ENCODE results near the gene RGP1.
A peak's percentile ranks its signal among the peaks of the same experiment; 100 is the strongest.

The RGP1 gene

GRCh38 chr9:35789541-35789940 lies 40.5 kb downstream of the RGP1 start:
- Mint-ChIP-seq H3K9me3 (no peaks in the 10 kb centered on the region), H3K4me3 (no peak overlapping the region), H3K36me3 (ENCODE audit: low read depth) (no peaks in the 10 kb centered on the region), H3K27ac (no peak overlapping the region), H3K27me3 (peaks cover 25% of the 10 kb centered on the region), H3K4me1 (ENCODE audit: low read depth) (peaks cover 22% of the 10 kb centered on the region)
- intact Hi-C loops (cut with micrococcal nuclease) = no loop called here

DNA sequence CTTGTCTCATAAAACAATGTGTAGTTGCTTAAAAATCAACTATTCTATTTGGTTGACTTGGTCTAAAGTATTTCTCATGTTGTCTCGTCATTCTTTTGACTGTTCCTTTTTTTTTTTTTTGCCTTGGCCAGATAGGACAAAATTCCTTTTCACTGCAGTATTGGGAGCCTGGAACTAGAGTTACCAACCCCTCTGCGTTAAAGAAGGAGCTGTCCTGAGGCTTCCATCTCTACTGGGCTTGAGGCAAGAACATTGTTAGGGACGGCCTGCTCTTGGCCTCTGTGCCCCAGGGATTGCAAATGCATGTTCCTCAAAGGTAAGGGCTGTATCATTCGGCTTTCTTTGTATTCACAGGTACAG lies 40.9 kb downstream of the RGP1 start:
- no peaks in the 10 kb centered on the region for H3K36me3 Mint-ChIP-seq (ENCODE audit: low read depth)
- peaks cover 25% of the 10 kb centered on the region for H3K4me1 Mint-ChIP-seq (ENCODE audit: low read depth)
- peaks cover 25% of the 10 kb centered on the region for H3K27me3 Mint-ChIP-seq
- no peak overlapping the region for H3K4me3 Mint-ChIP-seq
- intact Hi-C loops (cut with micrococcal nuclease) = loop anchor here (1.0 kb wide), 2 partner anchors 36 to 92 kb away; no protein-coding TSS in a partner anchor
- H3K27ac Mint-ChIP-seq = no peak overlapping the region
- no peaks in the 10 kb centered on the region for H3K9me3 Mint-ChIP-seq

- no peaks in the 10 kb centered on the region for H3K36me3 Mint-ChIP-seq (ENCODE audit: low read depth)
- H3K27ac Mint-ChIP-seq = peak overlapping the region; percentile 18
- H3K4me1 Mint-ChIP-seq (ENCODE audit: low read depth) = peaks cover 25% of the 10 kb centered on the region
- no peaks in the 10 kb centered on the region for H3K9me3 Mint-ChIP-seq
- intact Hi-C loops (cut with micrococcal nuclease) = loop anchor here (1.0 kb wide), 2 partner anchors 36 to 92 kb away; no protein-coding TSS in a partner anchor
- H3K27me3 Mint-ChIP-seq = peaks cover 25% of the 10 kb centered on the region
- peak overlapping the region; percentile 70 for H3K4me3 Mint-ChIP-seq
These were observed 41.6 kb downstream of the RGP1 start for GRCh38 chr9:35790385-35791296.

- peak within 1 kb of the TSS; percentile 70 for H3K4me3 Mint-ChIP-seq
- peaks cover 25% of the 10 kb centered on the region for H3K27me3 Mint-ChIP-seq
- peak within 1 kb of the TSS; percentile 18 for H3K27ac Mint-ChIP-seq
- H3K36me3 Mint-ChIP-seq (ENCODE audit: low read depth) = no peaks in the 10 kb centered on the region
- intact Hi-C loops (cut with micrococcal nuclease) = no loop called here
- H3K9me3 Mint-ChIP-seq = no peaks in the 10 kb centered on the region
- peaks cover 26% of the 10 kb centered on the region for H3K4me1 Mint-ChIP-seq (ENCODE audit: low read depth)
These were observed 42.3 kb downstream of the RGP1 start, which contains the start of gene NPR2 for GRCh38 chr9:35791297-35791921. TSS of gene NPR2 (plus strand) at chr9:35791591. CDS start at chr9:35792409, 818 bp downstream.

- Mint-ChIP-seq H3K4me1 (ENCODE audit: low read depth) (peaks cover 31% of the 10 kb centered on the region), H3K36me3 (ENCODE audit: low read depth) (no peaks in the 10 kb centered on the region), H3K9me3 (no peaks in the 10 kb centered on the region), H3K27ac (no peak overlapping the region), H3K27me3 (peaks cover 25% of the 10 kb centered on the region), H3K4me3 (no peak overlapping the region)
- intact Hi-C loops (cut with micrococcal nuclease) = no loop called here
These were observed 43.1 kb downstream of the RGP1 start for GRCh38 chr9:35792024-35792813.

DNA sequence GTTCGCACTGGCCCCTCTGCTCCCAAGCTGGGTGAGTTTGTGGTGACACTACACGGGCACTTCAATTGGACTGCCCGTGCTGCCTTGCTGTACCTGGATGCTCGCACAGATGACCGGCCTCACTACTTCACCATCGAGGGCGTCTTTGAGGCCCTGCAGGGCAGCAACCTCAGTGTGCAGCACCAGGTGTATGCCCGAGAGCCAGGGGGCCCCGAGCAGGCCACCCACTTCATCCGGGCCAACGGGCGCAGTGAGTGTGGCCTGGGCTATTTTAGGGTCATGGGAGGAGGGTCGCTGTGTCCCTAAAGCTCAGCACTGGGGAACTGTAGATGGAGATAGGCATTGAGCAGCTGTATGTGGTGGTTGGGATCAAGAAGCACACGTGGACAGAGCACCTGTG lies 43.7 kb downstream of the RGP1 start:
- H3K36me3 Mint-ChIP-seq (ENCODE audit: low read depth) = no peaks in the 10 kb centered on the region
- H3K4me1 Mint-ChIP-seq (ENCODE audit: low read depth) = peaks cover 25% of the 10 kb centered on the region
- H3K27ac Mint-ChIP-seq = no peak overlapping the region
- H3K27me3 Mint-ChIP-seq = peaks cover 25% of the 10 kb centered on the region
- H3K9me3 Mint-ChIP-seq = no peaks in the 10 kb centered on the region
- H3K4me3 Mint-ChIP-seq = no peak overlapping the region
- intact Hi-C loops (cut with micrococcal nuclease) = no loop called here

DNA sequence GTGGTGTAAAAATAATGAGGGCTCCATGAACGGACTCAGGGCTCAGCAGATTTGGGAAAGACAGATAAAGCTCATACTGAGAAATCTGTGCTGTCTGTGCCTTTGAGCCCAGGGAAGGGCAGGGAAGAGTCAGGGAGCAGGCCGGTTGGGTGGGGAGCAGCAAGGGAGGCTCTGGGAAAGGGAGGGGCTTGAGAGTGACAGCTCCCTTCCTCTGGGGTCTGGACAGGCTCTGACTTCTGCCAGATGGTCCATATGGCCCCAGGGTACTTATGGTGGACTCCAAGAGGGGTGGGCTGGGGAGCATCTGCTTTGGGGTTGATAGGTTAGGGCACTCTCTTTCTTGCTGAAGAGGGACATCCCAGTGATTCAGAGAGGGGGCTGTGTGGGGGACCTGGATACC lies 44.4 kb downstream of the RGP1 start:
- intact Hi-C loops (cut with micrococcal nuclease) = no loop called here
- peaks cover 25% of the 10 kb centered on the region for H3K27me3 Mint-ChIP-seq
- H3K9me3 Mint-ChIP-seq = no peaks in the 10 kb centered on the region
- H3K36me3 Mint-ChIP-seq (ENCODE audit: low read depth) = no peaks in the 10 kb centered on the region
- H3K4me1 Mint-ChIP-seq (ENCODE audit: low read depth) = peaks cover 25% of the 10 kb centered on the region
- H3K27ac Mint-ChIP-seq = no peak overlapping the region
- no peak overlapping the region for H3K4me3 Mint-ChIP-seq

DNA sequence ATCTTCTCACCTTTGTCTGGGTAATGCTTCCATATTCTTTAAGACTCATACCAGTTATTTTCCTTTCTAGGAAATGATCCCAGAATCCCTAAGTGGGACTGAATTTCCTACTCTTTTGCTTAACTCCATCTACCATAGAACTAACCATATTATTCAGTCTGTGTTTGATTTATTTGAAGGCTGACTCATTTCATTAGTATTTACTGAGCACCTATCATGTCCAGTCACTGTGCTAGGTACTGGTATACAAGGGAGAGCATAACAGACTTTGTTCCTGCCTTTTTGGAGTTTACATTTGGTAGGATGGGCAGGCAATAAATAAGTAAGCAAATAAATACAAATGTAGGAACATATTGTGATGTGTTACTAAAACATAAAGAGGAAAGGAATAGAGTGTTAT lies 46.6 kb downstream of the RGP1 start:
- Mint-ChIP-seq H3K27me3 (peaks cover 24% of the 10 kb centered on the region), H3K27ac (no peak overlapping the region), H3K4me3 (no peak overlapping the region), H3K36me3 (ENCODE audit: low read depth) (no peaks in the 10 kb centered on the region), H3K4me1 (ENCODE audit: low read depth) (peaks cover 21% of the 10 kb centered on the region), H3K9me3 (no peaks in the 10 kb centered on the region)
- intact Hi-C loops (cut with micrococcal nuclease) = no loop called here

DNA sequence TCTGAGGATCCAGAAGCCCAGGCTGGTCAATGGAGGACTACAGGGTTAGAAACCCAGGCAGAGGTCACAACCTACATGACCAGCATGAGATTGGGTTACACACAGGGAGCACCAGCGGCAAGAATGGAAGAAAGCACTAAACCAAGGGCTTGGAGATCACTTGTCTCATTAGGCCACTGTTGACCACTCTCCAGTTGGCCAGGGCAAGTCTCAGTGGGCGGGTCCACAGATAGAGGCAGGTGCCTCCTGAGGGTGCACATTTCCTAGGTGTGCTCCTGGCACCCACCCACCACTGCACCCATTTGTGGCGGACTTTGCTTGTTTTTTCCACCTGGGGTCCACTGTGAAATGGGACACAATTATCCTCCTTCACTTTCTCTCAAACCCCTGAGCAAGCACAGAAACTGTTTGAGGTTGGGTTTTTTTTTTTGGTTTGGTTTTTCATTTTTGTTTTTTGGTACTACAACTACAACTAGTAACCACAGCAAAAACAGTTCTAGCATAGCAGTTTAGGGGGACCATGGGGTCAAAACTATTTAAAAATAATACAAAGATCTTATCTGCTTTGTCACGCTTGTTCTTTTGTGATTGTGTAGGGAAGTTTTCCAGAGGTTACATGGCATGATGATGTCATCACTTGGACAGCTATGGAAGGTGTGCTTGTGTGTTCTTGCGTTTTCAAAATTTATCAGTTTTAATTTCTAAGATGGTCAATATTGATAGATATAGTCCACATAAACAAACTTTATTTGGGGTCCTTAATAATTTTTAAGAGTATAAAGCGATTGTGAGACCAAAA lies 48.4 kb downstream of the RGP1 start:
- intact Hi-C loops (cut with micrococcal nuclease) = no loop called here
- Mint-ChIP-seq H3K36me3 (ENCODE audit: low read depth) (no peaks in the 10 kb centered on the region), H3K4me3 (no peak overlapping the region), H3K27me3 (peaks cover 15% of the 10 kb centered on the region), H3K27ac (no peak overlapping the region), H3K9me3 (no peaks in the 10 kb centered on the region), H3K4me1 (ENCODE audit: low read depth) (peaks cover 15% of the 10 kb centered on the region)

- Mint-ChIP-seq H3K4me1 (ENCODE audit: low read depth) (peaks cover 15% of the 10 kb centered on the region), H3K27ac (no peak overlapping the region), H3K36me3 (ENCODE audit: low read depth) (no peaks in the 10 kb centered on the region), H3K27me3 (peaks cover 9% of the 10 kb centered on the region), H3K4me3 (no peak overlapping the region), H3K9me3 (no peaks in the 10 kb centered on the region)
- intact Hi-C loops (cut with micrococcal nuclease) = no loop called here
These were observed 49.7 kb downstream of the RGP1 start for GRCh38 chr9:35798658-35799374.

DNA sequence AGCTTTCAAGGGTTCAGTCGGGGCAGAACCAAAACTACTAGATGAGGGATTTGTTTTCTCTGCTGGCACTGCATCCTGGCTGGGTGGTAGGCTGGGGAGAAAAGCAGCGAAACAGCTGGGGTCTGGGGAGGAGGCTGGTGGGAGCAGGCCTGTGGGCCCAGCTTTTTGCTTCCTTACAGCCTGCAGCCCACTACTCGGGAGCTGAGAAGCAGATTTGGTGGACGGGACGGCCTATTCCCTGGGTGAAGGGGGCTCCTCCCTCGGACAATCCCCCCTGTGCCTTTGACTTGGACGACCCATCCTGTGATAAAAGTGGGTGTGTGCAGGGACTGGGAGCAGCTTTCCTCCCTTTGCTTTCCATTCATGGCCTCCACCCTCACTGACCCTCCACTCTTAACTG lies 51.4 kb downstream of the RGP1 start:
- intact Hi-C loops (cut with micrococcal nuclease) = no loop called here
- H3K4me3 Mint-ChIP-seq = no peak overlapping the region
- H3K36me3 Mint-ChIP-seq (ENCODE audit: low read depth) = no peaks in the 10 kb centered on the region
- H3K4me1 Mint-ChIP-seq (ENCODE audit: low read depth) = peaks cover 13% of the 10 kb centered on the region
- peaks cover 17% of the 10 kb centered on the region for H3K27me3 Mint-ChIP-seq
- H3K27ac Mint-ChIP-seq = no peak overlapping the region
- no peaks in the 10 kb centered on the region for H3K9me3 Mint-ChIP-seq

DNA sequence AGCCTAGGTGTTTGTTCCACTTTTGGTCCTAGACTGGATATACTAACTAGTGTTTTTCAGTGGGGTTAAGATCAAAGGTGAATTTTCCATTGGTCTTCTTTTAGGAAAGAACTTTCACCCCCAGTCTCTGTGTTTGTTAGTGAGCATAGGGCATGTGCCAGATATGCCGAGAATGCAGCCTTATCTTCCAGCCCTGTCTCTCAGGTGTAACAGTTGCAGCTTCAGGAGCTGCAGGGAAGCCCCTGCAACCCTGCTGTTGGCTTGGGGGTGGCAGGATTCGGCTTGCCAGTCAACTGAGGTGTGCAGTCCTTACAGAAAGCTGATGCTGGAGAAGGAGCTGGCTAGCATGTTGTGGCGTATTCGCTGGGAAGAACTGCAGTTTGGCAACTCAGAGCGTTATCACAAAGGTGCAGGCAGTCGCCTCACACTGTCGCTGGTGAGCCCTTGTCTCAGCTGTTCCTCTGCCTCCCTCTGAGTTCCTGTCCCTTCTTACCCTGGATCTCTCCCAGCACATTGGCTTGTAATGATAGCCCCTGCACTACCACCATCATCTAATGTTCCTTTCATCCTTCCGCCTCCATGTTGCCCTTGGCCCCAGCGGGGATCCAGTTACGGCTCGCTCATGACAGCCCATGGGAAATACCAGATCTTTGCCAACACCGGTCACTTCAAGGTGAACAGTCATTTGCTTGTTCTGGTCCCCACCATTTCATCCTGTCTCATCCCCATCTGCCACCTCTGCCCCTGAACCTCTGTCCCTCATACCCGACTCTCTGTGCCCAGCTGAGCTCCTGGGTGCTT lies 52.4 kb downstream of the RGP1 start:
- no peak overlapping the region for H3K4me3 Mint-ChIP-seq
- intact Hi-C loops (cut with micrococcal nuclease) = no loop called here

More for the DNA sequence above, 52.4 kb downstream of the RGP1 start:
- peaks cover 17% of the 10 kb centered on the region for H3K27me3 Mint-ChIP-seq
- no peaks in the 10 kb centered on the region for H3K9me3 Mint-ChIP-seq
- H3K27ac Mint-ChIP-seq = no peak overlapping the region
- H3K36me3 Mint-ChIP-seq (ENCODE audit: low read depth) = no peaks in the 10 kb centered on the region
- H3K4me1 Mint-ChIP-seq (ENCODE audit: low read depth) = peaks cover 10% of the 10 kb centered on the region

Data from dendritic cell treated with granulocyte-macrophage colony-stimulating factor and Interleukin-4, amounts not matched to agents 40 ng/mL and 50 ng/mL, for 4 days (primary cell).